Activated naive CD8-positive, alpha-beta T cell treated with anti-CD3 and anti-CD28 coated beads, Interleukin-2, amount 50 U/mL, for 16 hours (primary cell): Measurements from ENCODE around the gene TNIK.

Experiments
- DNase-seq: peaks from one replicate; pipeline ENCODE4 v3.0.0-alpha.2; 2020; ENCODE audit warnings: low read depth, low spot score

Gene TNIK

GRCh38 chr3:171227828-171228227 is 232.4 kb downstream of the TNIK start:
- DNase-seq, result no peak

- DNase-seq, result no peak
Measured at GRCh38 chr3:171227359-171227758, 232.8 kb downstream of the TNIK start.

- DNase-seq, result no peak
Measured at GRCh38 chr3:171226794-171227193, 233.4 kb downstream of the TNIK start.

GRCh38 chr3:171225708-171226107 is 234.5 kb downstream of the TNIK start:
- no peak for DNase-seq

- DNase-seq, result no peak
Measured at GRCh38 chr3:171225165-171225564, 235.0 kb downstream of the TNIK start.

- DNase-seq, result no peak
Measured at GRCh38 chr3:171223396-171223795, 236.8 kb downstream of the TNIK start.

- DNase-seq, result no peak
Measured at GRCh38 chr3:171222995-171223394, 237.2 kb downstream of the TNIK start.

GRCh38 chr3:171221597-171221996 is 238.6 kb downstream of the TNIK start:
- DNase-seq, result no peak

GRCh38 chr3:171221104-171221503 is 239.1 kb downstream of the TNIK start:
- no peak for DNase-seq

GRCh38 chr3:171219258-171219657 is 240.9 kb downstream of the TNIK start:
- no peak for DNase-seq

GRCh38 chr3:171218069-171218468 is 242.1 kb downstream of the TNIK start:
- no peak for DNase-seq

GRCh38 chr3:171213907-171214306 is 246.3 kb downstream of the TNIK start:
- DNase-seq, result no peak

- DNase-seq, result no peak
Measured at GRCh38 chr3:171213178-171213577, 247.0 kb downstream of the TNIK start.

GRCh38 chr3:171212648-171213047 is 247.6 kb downstream of the TNIK start:
- no peak for DNase-seq

GRCh38 chr3:171206283-171206682 is 253.9 kb downstream of the TNIK start:
- DNase-seq, result no peak

GRCh38 chr3:171204942-171205341 is 255.3 kb downstream of the TNIK start:
- DNase-seq, result no peak

- DNase-seq, result no peak
Measured at GRCh38 chr3:171201825-171202224, 258.4 kb downstream of the TNIK start.

- no peak for DNase-seq
Measured at GRCh38 chr3:171200750-171201088, 259.5 kb downstream of the TNIK start.

GRCh38 chr3:171200052-171200749 is 260.0 kb downstream of the TNIK start:
- no peak for DNase-seq

- no peak for DNase-seq
Measured at GRCh38 chr3:171199473-171199829, 260.8 kb downstream of the TNIK start.

GRCh38 chr3:171198781-171199472 is 261.3 kb downstream of the TNIK start:
- no peak for DNase-seq

- no peak for DNase-seq
Measured at GRCh38 chr3:171195686-171196085, 264.5 kb downstream of the TNIK start.

GRCh38 chr3:171194965-171195364 is 265.2 kb downstream of the TNIK start:
- no peak for DNase-seq

- DNase-seq, result no peak
Measured at GRCh38 chr3:171193693-171194092, 266.5 kb downstream of the TNIK start.
